ENCODE data around the gene AVPR2.

DNA sequence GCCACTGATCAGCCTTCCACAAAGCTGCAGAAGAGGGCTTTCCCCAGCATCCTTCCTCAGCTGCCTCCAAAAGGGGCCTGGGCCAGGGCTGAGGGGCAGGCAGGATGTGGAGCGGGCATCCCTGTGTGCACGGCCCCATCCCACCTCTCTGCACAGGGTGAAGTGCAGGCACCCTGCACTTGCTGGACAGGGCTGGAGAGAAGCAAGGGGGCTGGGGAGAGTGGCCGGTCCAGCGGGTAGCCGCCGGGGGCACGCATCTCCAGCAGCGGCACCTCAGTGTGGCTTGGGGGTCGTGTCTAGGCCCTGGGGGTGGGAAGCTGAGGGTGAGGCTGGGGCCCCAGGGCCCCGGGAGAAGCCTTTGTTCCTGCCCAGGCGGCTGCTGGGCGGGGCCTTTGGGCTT, 3.0 kb downstream of the AVPR2 start:
- TF ChIP-seq ISL1 (CRISPR knock-in tag; IDR thresholded peaks at IDR 0.05) (no peak), PPARA (CRISPR knock-in tag; IDR thresholded peaks at IDR 0.05; ENCODE audit: borderline replicate concordance) (no peak), ESRRG (CRISPR knock-in tag; IDR thresholded peaks at IDR 0.05) (no peak), ARNTL (CRISPR knock-in tag; IDR thresholded peaks at IDR 0.05; ENCODE audit: borderline replicate concordance, low read depth) (no peak)
